H9 (cell line): Measurements from ENCODE around the gene DHX40. TPM values are rescaled to one million over a fixed set of nuclear protein-coding genes. Genes with fewer than 3 reads are reported as not detected.

Source experiments
- DNase-seq: peaks from one replicate; pipeline ENCODE4 v3.0.0-alpha.2; 2017
- H2AFZ ChIP-seq: one replicate; pipeline ENCODE4 v1.6.1; 2013; ENCODE audit warnings: mild to moderate bottlenecking, low read length, control low read depth, moderate library complexity
- H2AK5ac ChIP-seq: 2 replicates; pipeline ENCODE4 v1.6.1; 2013; ENCODE audit warnings: low read length, control low read depth, mixed read lengths; ENCODE audit not compliant: insufficient read length
- H2BK120ac ChIP-seq: one replicate; pipeline ENCODE4 v1.6.1; 2013; ENCODE audit warnings: low read depth, mild to moderate bottlenecking, low read length, control low read depth, inconsistent platforms; ENCODE audit not compliant: poor library complexity, severe bottlenecking
- H2BK12ac ChIP-seq: 2 replicates; pipeline ENCODE4 v1.6.1; 2013; ENCODE audit warnings: low read length, control low read depth, mixed read lengths, low read depth; ENCODE audit not compliant: insufficient read length
- H2BK15ac ChIP-seq: 2 replicates; pipeline ENCODE4 v1.6.1; 2013; ENCODE audit warnings: low read depth, low read length, control low read depth
- H2BK20ac ChIP-seq: one replicate; pipeline ENCODE4 v1.6.1; 2013; ENCODE audit warnings: low read depth, mild to moderate bottlenecking, low read length, control low read depth, inconsistent platforms; ENCODE audit not compliant: poor library complexity, severe bottlenecking
- H2BK5ac ChIP-seq: 2 replicates; pipeline ENCODE4 v1.6.1; 2013; ENCODE audit warnings: low read length, control low read depth, mixed read lengths; ENCODE audit not compliant: insufficient read length
- H3K14ac ChIP-seq: 2 replicates; pipeline ENCODE4 v1.6.1; 2013; ENCODE audit warnings: low read length, control low read depth; ENCODE audit not compliant: insufficient read depth
- H3K18ac ChIP-seq: 2 replicates; pipeline ENCODE4 v1.6.1; 2013; ENCODE audit warnings: low read depth, mild to moderate bottlenecking, mixed read lengths, low read length, control low read depth; ENCODE audit not compliant: insufficient read length
- H3K23ac ChIP-seq: 2 replicates; pipeline ENCODE4 v1.6.1; 2013; ENCODE audit warnings: low read length, control low read depth, mixed read lengths, low read depth; ENCODE audit not compliant: insufficient read length
- H3K23me2 ChIP-seq: 2 replicates; pipeline ENCODE4 v1.6.1; 2013; ENCODE audit warnings: low read depth, mild to moderate bottlenecking, mixed read lengths, low read length, control low read depth; ENCODE audit not compliant: insufficient read length, poor library complexity, severe bottlenecking
- H3K27ac ChIP-seq: 2 replicates; pipeline ENCODE4 v1.5.1; 2013; ENCODE audit warnings: low read length, control low read depth, mixed read lengths, low read depth; ENCODE audit not compliant: insufficient read length
- H3K27me3 ChIP-seq: 2 replicates; pipeline ENCODE4 v1.6.1; 2013; ENCODE audit warnings: low read length, control low read depth, inconsistent platforms; ENCODE audit not compliant: insufficient read depth
- H3K4ac ChIP-seq: 2 replicates; pipeline ENCODE4 v1.6.1; 2013; ENCODE audit warnings: low read depth, mild to moderate bottlenecking, control low read depth, inconsistent platforms, low read length, moderate library complexity
- H3K4me1 ChIP-seq: 2 replicates; pipeline ENCODE4 v1.6.1; 2013; ENCODE audit warnings: low read length, control low read depth, inconsistent platforms; ENCODE audit not compliant: insufficient read depth
- H3K4me2 ChIP-seq: 2 replicates; pipeline ENCODE4 v1.6.1; 2013; ENCODE audit warnings: low read length, control low read depth, mixed read lengths; ENCODE audit not compliant: insufficient read length, insufficient read depth
- H3K56ac ChIP-seq: 2 replicates; pipeline ENCODE4 v1.6.1; 2013; ENCODE audit warnings: low read depth, mild to moderate bottlenecking, mixed read lengths, low read length, control low read depth; ENCODE audit not compliant: insufficient read length
- H3K79me1 ChIP-seq: 2 replicates; pipeline ENCODE4 v1.6.1; 2013; ENCODE audit warnings: low read depth, mild to moderate bottlenecking, moderate library complexity, low read length, control low read depth, inconsistent platforms; ENCODE audit not compliant: insufficient read depth, poor library complexity, severe bottlenecking
- H3K79me2 ChIP-seq: 2 replicates; pipeline ENCODE4 v1.6.1; 2013; ENCODE audit warnings: low read length, control low read depth, inconsistent platforms; ENCODE audit not compliant: insufficient read depth
- H3K9ac ChIP-seq: 2 replicates; pipeline ENCODE4 v1.6.1; 2013; ENCODE audit warnings: low read length, control low read depth, mixed read lengths; ENCODE audit not compliant: insufficient read length; ENCODE audit errors: extremely low read depth
- H3K9me3 ChIP-seq: one replicate; pipeline ENCODE4 v1.6.1; 2013; ENCODE audit warnings: low read depth, low read length, inconsistent platforms; ENCODE audit not compliant: control insufficient read depth
- H3T11ph ChIP-seq: one replicate; pipeline ENCODE4 v1.6.1; 2013; ENCODE audit warnings: mild to moderate bottlenecking, low read length, control low read depth, inconsistent platforms
- H4K20me1 ChIP-seq: one replicate; pipeline ENCODE4 v1.6.1; 2013; ENCODE audit not compliant: control insufficient read depth, insufficient read length, insufficient read depth
- H4K5ac ChIP-seq: 2 replicates; pipeline ENCODE4 v1.6.1; 2013; ENCODE audit warnings: low read depth, mild to moderate bottlenecking, mixed read lengths, low read length, control low read depth; ENCODE audit not compliant: insufficient read length
- H4K8ac ChIP-seq: replicated peaks from 2 replicates; pipeline ENCODE4 v1.6.1; 2013; ENCODE audit warnings: low read length, control low read depth, mixed read lengths, low read depth; ENCODE audit not compliant: insufficient read length
- H4K91ac ChIP-seq: 2 replicates; pipeline ENCODE4 v1.6.1; 2013; ENCODE audit warnings: low read depth, mild to moderate bottlenecking, moderate library complexity, mixed read lengths, low read length, control low read depth; ENCODE audit not compliant: insufficient read length
- H3K27ac Mint-ChIP-seq, 3 experiments: 2 replicates in 2 of 3; 3 replicates in 1 of 3; pipeline ENCODE4 v1.8.0; 2020 to 2021; ENCODE audit warnings: mixed read lengths in 3 of 3, mild to moderate bottlenecking in 1 of 3, moderate library complexity in 1 of 3
- H3K27me3 Mint-ChIP-seq: 2 replicates; pipeline ENCODE4 v1.8.0; 2021; ENCODE audit warnings: low read depth, mild to moderate bottlenecking, moderate library complexity, mixed read lengths
- H3K36me3 Mint-ChIP-seq, 3 experiments: 2 replicates in 2 of 3; 3 replicates in 1 of 3; pipeline ENCODE4 v1.8.0; 2020 to 2021; ENCODE audit warnings: low read depth in 3 of 3, mixed read lengths in 3 of 3; ENCODE audit not compliant: insufficient read depth in 1 of 3
- H3K4me1 Mint-ChIP-seq, 2 experiments: 2 replicates each; pipeline ENCODE4 v1.8.0; 2020; ENCODE audit warnings: mixed read lengths in 2 of 2
- H3K4me3 Mint-ChIP-seq, 2 experiments: 2 replicates in 1 of 2; 3 replicates in 1 of 2; pipeline ENCODE4 v1.8.0; 2020 to 2021; ENCODE audit warnings: mild to moderate bottlenecking in 2 of 2, mixed read lengths in 2 of 2, moderate library complexity in 1 of 2
- H3K9me3 Mint-ChIP-seq, 2 experiments: 2 replicates in 1 of 2; 3 replicates in 1 of 2; pipeline ENCODE4 v1.8.0; 2020; ENCODE audit warnings: mild to moderate bottlenecking in 2 of 2, mixed read lengths in 2 of 2, moderate library complexity in 1 of 2
- WGBS: extraction: QIAGEN DNeasy Blood & Tissue Kit; methylation state at CpG from one replicate; pipeline ENCODE4 v1.1.7; 2013; ENCODE audit warnings: missing lambda C conversion rate, low lambda C conversion rate, mixed read lengths; ENCODE audit not compliant: insufficient read length; ENCODE audit errors: extremely low coverage; 5-methylcytosine and 5-hydroxymethylcytosine counted together
- total RNA-seq: library from RNA; stranded (reverse); gene quantifications from 2 replicates; pipeline ENCODE4 v1.2.1, GENCODE V29; 2021
- TF ChIP-seq, protein P1 (sequence below): fragments of 200-600 bp; sonication (generic); conservative IDR thresholded peaks from 3 replicates; pipeline ENCODE4 v1.8.0; 2021; ENCODE audit warnings: antibody characterized with exemption, mild to moderate bottlenecking

The DHX40 gene
- total RNA-seq, 1 experiment from 2014 or later = 28.8 TPM

DNA sequence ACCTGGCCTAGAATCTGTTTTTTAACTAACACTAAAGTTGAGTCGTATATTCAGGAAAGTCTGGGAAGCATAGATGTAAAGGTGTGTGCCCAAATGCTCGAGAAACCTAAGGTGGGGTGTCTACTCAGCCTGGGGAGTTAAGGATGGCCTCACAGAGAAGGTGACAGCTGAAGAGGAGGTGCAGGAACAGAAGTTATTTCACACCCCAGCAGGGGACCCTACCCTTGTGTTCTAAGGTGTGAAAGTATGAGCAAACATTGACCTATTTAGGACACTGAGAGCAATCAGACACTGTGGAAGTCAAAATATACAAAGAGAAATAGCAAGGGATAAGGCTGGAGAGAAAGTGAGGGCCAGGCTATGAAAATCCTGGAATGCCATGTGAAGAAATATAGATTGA lies 49.0 kb upstream of the DHX40 start:
- H2BK12ac ChIP-seq = no peak overlapping the region
- no peak overlapping the region for H2AFZ ChIP-seq
- no peak overlapping the region for H4K8ac ChIP-seq
- no peaks in the 10 kb centered on the region for H3K27me3 ChIP-seq
- no peak overlapping the region for H2BK15ac ChIP-seq
- WGBS = no CpG with 5 or more reads among the region's 2 CpGs
- H3T11ph ChIP-seq = no peak overlapping the region
- no peaks in the 10 kb centered on the region for H3K79me1 ChIP-seq
- TF ChIP-seq, protein P1, sequence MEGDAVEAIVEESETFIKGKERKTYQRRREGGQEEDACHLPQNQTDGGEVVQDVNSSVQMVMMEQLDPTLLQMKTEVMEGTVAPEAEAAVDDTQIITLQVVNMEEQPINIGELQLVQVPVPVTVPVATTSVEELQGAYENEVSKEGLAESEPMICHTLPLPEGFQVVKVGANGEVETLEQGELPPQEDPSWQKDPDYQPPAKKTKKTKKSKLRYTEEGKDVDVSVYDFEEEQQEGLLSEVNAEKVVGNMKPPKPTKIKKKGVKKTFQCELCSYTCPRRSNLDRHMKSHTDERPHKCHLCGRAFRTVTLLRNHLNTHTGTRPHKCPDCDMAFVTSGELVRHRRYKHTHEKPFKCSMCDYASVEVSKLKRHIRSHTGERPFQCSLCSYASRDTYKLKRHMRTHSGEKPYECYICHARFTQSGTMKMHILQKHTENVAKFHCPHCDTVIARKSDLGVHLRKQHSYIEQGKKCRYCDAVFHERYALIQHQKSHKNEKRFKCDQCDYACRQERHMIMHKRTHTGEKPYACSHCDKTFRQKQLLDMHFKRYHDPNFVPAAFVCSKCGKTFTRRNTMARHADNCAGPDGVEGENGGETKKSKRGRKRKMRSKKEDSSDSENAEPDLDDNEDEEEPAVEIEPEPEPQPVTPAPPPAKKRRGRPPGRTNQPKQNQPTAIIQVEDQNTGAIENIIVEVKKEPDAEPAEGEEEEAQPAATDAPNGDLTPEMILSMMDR = no peak
- no peaks in the 10 kb centered on the region for H4K20me1 ChIP-seq
- Mint-ChIP-seq H3K4me1 (peaks cover 8 to 9% of the 10 kb centered on the region in 2 experiments), H3K9me3 (no peaks in the 10 kb centered on the region), H3K27me3 (no peaks in the 10 kb centered on the region), H3K36me3 (no peaks in the 10 kb centered on the region), H3K27ac (no peak overlapping the region), H3K4me3 (no peak overlapping the region)
- no peaks in the 10 kb centered on the region for H3K4me1 ChIP-seq
- no peak overlapping the region for H3K18ac ChIP-seq
- no peaks in the 10 kb centered on the region for H3K23me2 ChIP-seq
- H3K23ac ChIP-seq = no peak overlapping the region
- H4K91ac ChIP-seq = no peak overlapping the region
- no peak overlapping the region for H3K4ac ChIP-seq
- no peak overlapping the region for H2AK5ac ChIP-seq
- H3K9ac ChIP-seq = no peak overlapping the region
- H3K56ac ChIP-seq = no peak overlapping the region
- no peaks in the 10 kb centered on the region for H3K9me3 ChIP-seq
- no peak overlapping the region for H3K14ac ChIP-seq
- no peak overlapping the region for H3K4me2 ChIP-seq
- no peak overlapping the region for H2BK5ac ChIP-seq
- no peak overlapping the region for H2BK20ac ChIP-seq
- no peak overlapping the region for H3K27ac ChIP-seq
- H2BK120ac ChIP-seq = no peak overlapping the region
- H3K79me2 ChIP-seq = no peaks in the 10 kb centered on the region
- H4K5ac ChIP-seq = no peak overlapping the region
- DNase-seq = no peak
